ENCODE results near the gene NIPAL1.
A peak's percentile ranks its signal among the peaks of the same experiment; 100 is the strongest.
"Not testable (repeated sequence)": the region's sequence is repeated elsewhere in the genome, so short reads cannot be mapped to it uniquely, and the experiment has no call there.

Gene NIPAL1

GRCh38 chr4:48016141-48017107 lies at the start of gene NIPAL1, which contains the start of gene CNGA1:
Gene NIPAL1, plus strand, starts transcription at chr4:48016772. Its CDS starts 68 bp downstream, at chr4:48016840.
Gene CNGA1, minus strand, starts transcription at chr4:48016681. Its CDS starts 63,992 bp downstream, at chr4:47952689.
- peak; percentile 32 to 35 for DNase-seq (ENCODE audit: low read depth in 2 of 2)

- DNase-seq (ENCODE audit: low read depth in 2 of 2): no peak
Measured at GRCh38 chr4:47968847-47969246, 47.7 kb upstream of the NIPAL1 start.

GRCh38 chr4:47972181-47972580 lies 44.4 kb upstream of the NIPAL1 start:
- no peak for DNase-seq (ENCODE audit: low read depth in 2 of 2)

- no peak for DNase-seq (ENCODE audit: low read depth in 2 of 2)
Measured at GRCh38 chr4:47972721-47973120, 43.9 kb upstream of the NIPAL1 start.

GRCh38 chr4:47974566-47974965 lies 42.0 kb upstream of the NIPAL1 start:
- no peak for DNase-seq (ENCODE audit: low read depth in 2 of 2)

GRCh38 chr4:47990145-47990544 lies 26.4 kb upstream of the NIPAL1 start:
- DNase-seq (ENCODE audit: low read depth in 2 of 2): no peak

GRCh38 chr4:47992475-47992874 lies 24.1 kb upstream of the NIPAL1 start:
- not testable (repeated sequence) for DNase-seq (ENCODE audit: low read depth in 2 of 2)

GRCh38 chr4:47996021-47996420 lies 20.6 kb upstream of the NIPAL1 start:
- DNase-seq (ENCODE audit: low read depth in 2 of 2): no peak

- DNase-seq (ENCODE audit: low read depth in 2 of 2): no peak
Measured at GRCh38 chr4:48002267-48002666, 14.3 kb upstream of the NIPAL1 start.

- DNase-seq (ENCODE audit: low read depth in 2 of 2): not testable (repeated sequence)
Measured at GRCh38 chr4:48003568-48003967, 13.0 kb upstream of the NIPAL1 start.

- DNase-seq (ENCODE audit: low read depth in 2 of 2): no peak
Measured at GRCh38 chr4:48005781-48006180, 10.8 kb upstream of the NIPAL1 start.

- no peak for DNase-seq (ENCODE audit: low read depth in 2 of 2)
Measured at GRCh38 chr4:48008021-48008596, 8.5 kb upstream of the NIPAL1 start.

GRCh38 chr4:48010906-48011305 lies 5.7 kb upstream of the NIPAL1 start:
- DNase-seq (ENCODE audit: low read depth in 2 of 2): not testable (repeated sequence)

GRCh38 chr4:48011722-48012121 lies 4.8 kb upstream of the NIPAL1 start:
- no peak for DNase-seq (ENCODE audit: low read depth in 2 of 2)

GRCh38 chr4:48012824-48013223 lies 3.7 kb upstream of the NIPAL1 start:
- no peak for DNase-seq (ENCODE audit: low read depth in 2 of 2)

GRCh38 chr4:48015216-48015615 lies 1.4 kb upstream of the NIPAL1 start:
- no peak for DNase-seq (ENCODE audit: low read depth in 2 of 2)

- DNase-seq (ENCODE audit: low read depth in 2 of 2): no peak
Measured at GRCh38 chr4:48015678-48016077, 894 bp upstream of the NIPAL1 start.

- no peak for DNase-seq (ENCODE audit: low read depth in 2 of 2)
Measured at GRCh38 chr4:48017108-48017571, 568 bp downstream of the NIPAL1 start.

GRCh38 chr4:48018112-48018511 lies 1.5 kb downstream of the NIPAL1 start:
- no peak for DNase-seq (ENCODE audit: low read depth in 2 of 2)

- no peak for DNase-seq (ENCODE audit: low read depth in 2 of 2)
Measured at GRCh38 chr4:48021100-48021499, 4.5 kb downstream of the NIPAL1 start.

GRCh38 chr4:48022192-48022799 lies 5.7 kb downstream of the NIPAL1 start:
- DNase-seq (ENCODE audit: low read depth in 2 of 2): no peak

GRCh38 chr4:48024522-48024921 lies 8.0 kb downstream of the NIPAL1 start:
- DNase-seq (ENCODE audit: low read depth in 2 of 2): no peak

Measured in stimulated activated CD8-positive, alpha-beta memory T cell treated with anti-CD3 and anti-CD28 coated beads, Interleukin-7, amount 100 ng/mL, for 1 hour (primary cell).